K562 (cell line): ENCODE data around the gene KCNK1. TPM values are rescaled to one million over a fixed set of nuclear protein-coding genes. Genes with fewer than 3 reads are reported as not detected.

Experiments
- BACH1 ChIP-seq: fragments of 200-800 bp; sonication (Bioruptor generic); IDR thresholded peaks from 2 replicates; pipeline ENCODE4 v1.6.1; 2016; ENCODE audit warnings: missing genetic modification characterization, missing compliant biosample characterization
- BMI1 ChIP-seq: fragments of 150-350 bp; IDR thresholded peaks from 2 replicates; pipeline ENCODE4 v1.6.1; 2014; ENCODE audit warnings: low read length
- CC2D1A ChIP-seq: fragments of 450-650 bp; IDR thresholded peaks from 2 replicates; pipeline ENCODE4 v1.6.1; 2017; ENCODE audit warnings: mild to moderate bottlenecking
- COPS2 ChIP-seq: fragments of 450-650 bp; conservative IDR thresholded peaks from 2 replicates; pipeline ENCODE4 v1.6.1; 2016; ENCODE audit warnings: mild to moderate bottlenecking, moderate library complexity
- E2F3 ChIP-seq: fragments of 250-450 bp; sonication (Bioruptor Pico); IDR thresholded peaks from 2 replicates; pipeline ENCODE4 v1.4.0; 2020; ENCODE audit warnings: mild to moderate bottlenecking
- E2F6 ChIP-seq, 2 experiments: IDR thresholded peaks; 2 replicates each; pipeline ENCODE4 v1.6.1; 2011; ENCODE audit warnings: borderline replicate concordance in 1 of 2, control low read depth in 1 of 2, low read depth in 1 of 2, low read length in 1 of 2, mild to moderate bottlenecking in 1 of 2, mixed read lengths in 1 of 2, moderate library complexity in 1 of 2; ENCODE audit not compliant: insufficient read depth in 1 of 2, insufficient read length in 1 of 2, poor library complexity in 1 of 2, severe bottlenecking in 1 of 2; ENCODE audit errors: extremely low read depth in 1 of 2
- HMGN3 ChIP-seq: IDR thresholded peaks from 2 replicates; pipeline ENCODE4 v1.6.1; 2011; ENCODE audit warnings: borderline replicate concordance, low read depth, mild to moderate bottlenecking, mixed read lengths, low read length; ENCODE audit not compliant: insufficient read length; ENCODE audit errors: extremely low read depth
- MEF2D ChIP-seq: conservative IDR thresholded peaks from 2 replicates; pipeline ENCODE4 v1.6.1; 2016; ENCODE audit warnings: low read depth, missing genetic modification characterization, missing compliant biosample characterization
- MTF1 ChIP-seq: fragments of 250-450 bp; sonication (Bioruptor Pico); IDR thresholded peaks from 2 replicates; pipeline ENCODE4 v1.9.0; 2021; ENCODE audit warnings: moderate library complexity, mild to moderate bottlenecking, inconsistent platforms, borderline replicate concordance
- MXD1 ChIP-seq: fragments of 250-450 bp; sonication (Bioruptor Pico); IDR thresholded peaks from 2 replicates; pipeline ENCODE4 v1.8.0; 2021; ENCODE audit warnings: borderline replicate concordance, mild to moderate bottlenecking, moderate library complexity; ENCODE audit not compliant: poor library complexity, severe bottlenecking
- NBN ChIP-seq: fragments of 450-650 bp; IDR thresholded peaks from 2 replicates; pipeline ENCODE4 v1.6.1; 2016; ENCODE audit warnings: low read depth, mild to moderate bottlenecking
- NELFE ChIP-seq: IDR thresholded peaks from 2 replicates; pipeline ENCODE4 v1.6.1; 2011; ENCODE audit warnings: mild to moderate bottlenecking; ENCODE audit not compliant: insufficient read depth, insufficient read length
- PCBP2 ChIP-seq: fragments of 200-400 bp; formaldehyde crosslinking; IDR thresholded peaks from 2 replicates; pipeline ENCODE4 v1.6.1; 2018; ENCODE audit warnings: low read length, low read depth, mild to moderate bottlenecking, moderate library complexity; ENCODE audit not compliant: poor library complexity, severe bottlenecking
- SIN3B ChIP-seq: fragments of 450-650 bp; IDR thresholded peaks from 2 replicates; pipeline ENCODE4 v1.6.1; 2017; ENCODE audit warnings: low read depth, mild to moderate bottlenecking, moderate library complexity
- SMC3 ChIP-seq: conservative IDR thresholded peaks from 2 replicates; pipeline ENCODE4 v1.6.1; 2011; ENCODE audit warnings: low read depth, low read length, improper control_type of control experiment; ENCODE audit not compliant: insufficient read depth
- ZBTB2 ChIP-seq: fragments of 450-650 bp; IDR thresholded peaks from 2 replicates; pipeline ENCODE4 v1.6.1; 2016; ENCODE audit warnings: antibody characterized with exemption
- ZBTB5 ChIP-seq: fragments of 450-650 bp; IDR thresholded peaks from 2 replicates; pipeline ENCODE4 v1.6.1; 2017; ENCODE audit warnings: antibody characterized with exemption
- ZNF398 ChIP-seq: fragments of 250-450 bp; sonication (Bioruptor Pico); IDR thresholded peaks from 2 replicates; pipeline ENCODE4 v1.8.0; 2021; ENCODE audit warnings: moderate library complexity, mild to moderate bottlenecking, inconsistent platforms
- ZNF41 ChIP-seq: fragments of 250-450 bp; sonication (Bioruptor Pico); conservative IDR thresholded peaks from 2 replicates; pipeline ENCODE4 v1.4.0; 2020; ENCODE audit warnings: mild to moderate bottlenecking
- ZNF445 ChIP-seq: fragments of 250-450 bp; sonication (Bioruptor Pico); IDR thresholded peaks from 2 replicates; pipeline ENCODE4 v1.4.0; 2020; ENCODE audit warnings: low read depth, mild to moderate bottlenecking, moderate library complexity
- ZZZ3 ChIP-seq: fragments of 450-650 bp; IDR thresholded peaks from 2 replicates; pipeline ENCODE4 v1.6.1; 2016; ENCODE audit warnings: antibody characterized with exemption, mild to moderate bottlenecking, moderate library complexity
- polyA plus RNA-seq, 8 experiments: library from polyadenylated mRNA; depleted of rRNA in 4 of 8; stranded (reverse) in 5 of 8; unstranded in 3 of 8; fragments of >200 nt; fragmentation: Nextera tagmentation in 2 of 8; fragmentation: Illumina TruSeq in 1 of 8; extraction: Ambion mirVana in 2 of 8; extraction: Trizol in 1 of 8; gene quantifications; 2 replicates each; pipeline versions ENCODE4 v1.2.1 to v1.2.3, GENCODE V29; 2011 to 2014; ENCODE audit warnings: inconsistent platforms in 1 of 8, missing spikeins in 1 of 8
- total RNA-seq, 7 experiments: library from RNA; depleted of rRNA in 6 of 7; stranded (reverse); fragments of >200 nt in 6 of 7; fragmentation: Illumina TruSeq in 2 of 7; extraction: Trizol in 2 of 7; gene quantifications; 2 replicates each; pipeline versions ENCODE4 v1.2.1 to v1.2.3, GENCODE V29; 2011 to 2021; ENCODE audit warnings: low replicate concordance in 1 of 7

KCNK1 gene
- total and polyA plus RNA-seq, 9 of the 15 experiments (the other 6 are each of a cell fraction or from before 2014, with no cell fraction given), result 3.1 to 22.7 (median 6.0) TPM

- TF ChIP-seq ZBTB5 (no peak), SIN3B (no peak), BACH1 (tag) (no peak), COPS2 (no peak), CC2D1A (peak; percentile 80; the same call in 1 of the 2 replicates), ZNF445 (no peak), E2F6 (IDR thresholded peaks at IDR 0.05; ENCODE audit: borderline replicate concordance in 1 of 2, extremely low read depth in 1 of 2, insufficient read depth in 1 of 2, insufficient read length in 1 of 2, low read depth in 1 of 2, low read length in 1 of 2, poor library complexity in 1 of 2, severe bottlenecking in 1 of 2) (no peak), PCBP2 (no peak), MEF2D (tag) (no peak), ZZZ3 (no peak), ZNF398 (CRISPR knock-in tag) (no peak), ZNF41 (CRISPR knock-in tag) (no peak), BMI1 (no peak), NBN (no peak), MTF1 (no peak), ZBTB2 (no peak), NELFE (no peak), MXD1 (no peak), E2F3 (CRISPR knock-in tag) (no peak), HMGN3 (no peak), SMC3 (no peak)
These were observed 93.4 kb downstream of the KCNK1 start (continued) for GRCh38 chr1:233707153-233707879.
